SK-N-SH treated with all-trans-retinoic acid at 6 μM for 48 hours (cell line): Measurements from ENCODE around the gene FOXN4.

ENCODE experiments used
- BACH2 ChIP-seq: fragments of 250-450 bp; sonication (Bioruptor Pico); IDR thresholded peaks from 2 replicates; pipeline ENCODE4 v1.9.0; 2021; ENCODE audit warnings: mild to moderate bottlenecking, borderline replicate concordance
- OSR1 ChIP-seq: fragments of 250-450 bp; sonication (Bioruptor Pico); IDR thresholded peaks from 2 replicates; pipeline ENCODE4 v1.8.0; 2022; ENCODE audit warnings: moderate library complexity, mild to moderate bottlenecking, inconsistent platforms
- SNAI2 ChIP-seq: fragments of 250-450 bp; sonication (Bioruptor Pico); IDR thresholded peaks from 2 replicates; pipeline ENCODE4 v1.5.0; 2020; ENCODE audit warnings: mild to moderate bottlenecking, moderate library complexity
- TF ChIP-seq, protein P1 (sequence below): fragments of 250-450 bp; sonication (Bioruptor Pico); IDR thresholded peaks from 2 replicates; pipeline ENCODE4 v1.5.1; 2020; ENCODE audit warnings: low read depth, mild to moderate bottlenecking, moderate library complexity

DNA sequence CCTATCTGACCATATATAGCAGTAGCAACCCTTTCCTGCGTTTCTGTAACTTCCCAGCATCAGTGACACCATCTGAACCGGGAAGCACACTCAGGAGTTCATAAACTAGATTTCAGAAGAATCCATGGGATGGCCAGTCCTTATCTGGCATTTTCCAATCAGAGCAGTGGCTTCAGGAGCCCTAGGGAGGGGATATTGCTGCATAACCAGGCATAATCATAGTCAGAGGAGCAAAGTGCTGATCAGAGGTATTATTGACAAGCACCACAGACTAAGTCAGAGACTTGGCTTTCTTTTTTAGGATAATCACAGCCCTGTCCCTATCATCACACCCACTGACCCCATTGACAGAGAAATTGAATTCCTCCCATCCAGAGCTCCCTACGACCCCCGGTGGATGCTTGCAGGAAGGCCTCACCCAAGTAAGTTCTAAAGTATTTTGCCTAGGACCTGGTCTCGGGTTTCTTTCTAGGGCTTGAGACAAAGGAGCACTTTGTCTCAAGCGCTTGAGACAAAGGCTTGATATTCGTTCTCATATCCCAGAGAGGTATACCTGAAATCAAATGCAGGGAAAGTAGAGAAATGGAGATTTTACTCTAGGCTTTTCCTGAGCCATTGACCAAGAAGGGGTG, 55.1 kb downstream of the FOXN4 start:
- TF ChIP-seq SNAI2 (CRISPR knock-in tag) (no peak), OSR1 (CRISPR knock-in tag) (no peak), BACH2 (CRISPR knock-in tag) (no peak)
- TF ChIP-seq, protein P1, sequence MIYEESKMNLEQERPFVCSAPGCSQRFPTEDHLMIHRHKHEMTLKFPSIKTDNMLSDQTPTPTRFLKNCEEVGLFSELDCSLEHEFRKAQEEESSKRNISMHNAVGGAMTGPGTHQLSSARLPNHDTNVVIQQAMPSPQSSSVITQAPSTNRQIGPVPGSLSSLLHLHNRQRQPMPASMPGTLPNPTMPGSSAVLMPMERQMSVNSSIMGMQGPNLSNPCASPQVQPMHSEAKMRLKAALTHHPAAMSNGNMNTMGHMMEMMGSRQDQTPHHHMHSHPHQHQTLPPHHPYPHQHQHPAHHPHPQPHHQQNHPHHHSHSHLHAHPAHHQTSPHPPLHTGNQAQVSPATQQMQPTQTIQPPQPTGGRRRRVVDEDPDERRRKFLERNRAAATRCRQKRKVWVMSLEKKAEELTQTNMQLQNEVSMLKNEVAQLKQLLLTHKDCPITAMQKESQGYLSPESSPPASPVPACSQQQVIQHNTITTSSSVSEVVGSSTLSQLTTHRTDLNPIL, result no peak
